Neural cell (in vitro differentiated cells): ENCODE data around the gene ATF6.

Experiments used
- CTCF ChIP-seq: fragments of 450-650 bp; IDR thresholded peaks from 2 replicates; pipeline ENCODE4 v1.5.1; 2014; ENCODE audit warnings: antibody characterized with exemption, mild to moderate bottlenecking, moderate library complexity; ENCODE audit not compliant: poor library complexity, severe bottlenecking
- EP300 ChIP-seq: fragments of 450-650 bp; conservative IDR thresholded peaks from 2 replicates; pipeline ENCODE4 v1.6.1; 2014; ENCODE audit warnings: antibody characterized with exemption, mild to moderate bottlenecking, moderate library complexity; ENCODE audit not compliant: poor library complexity, severe bottlenecking
- EZH2 ChIP-seq: fragments of 200-600, 300-800 bp; shearing (Covaris generic), sonication (generic); IDR thresholded peaks from 2 replicates; pipeline ENCODE4 v1.6.1; 2014; ENCODE audit warnings: antibody characterized with exemption, low read length, borderline replicate concordance, mild to moderate bottlenecking; ENCODE audit not compliant: insufficient read depth, poor library complexity, severe bottlenecking
- REST ChIP-seq: IDR thresholded peaks from 2 replicates; pipeline ENCODE4 v1.6.1; 2012; ENCODE audit warnings: borderline replicate concordance
- TAF1 ChIP-seq: IDR thresholded peaks from 2 replicates; pipeline ENCODE4 v1.6.1; 2012; ENCODE audit warnings: low read depth

GRCh38 chr1:161736335-161736969, 29.7 kb upstream of the ATF6 start:
- no peak for TF ChIP-seq CTCF
- TF ChIP-seq EP300 = no peak
- TF ChIP-seq EZH2 = no peak
- no peak for TF ChIP-seq TAF1
- no peak for TF ChIP-seq REST
